PFSK-1 (cell line): ENCODE results near the gene DUSP28.

Experiments used
- POLR2AphosphoS5 ChIP-seq: IDR thresholded peaks from 2 replicates; pipeline ENCODE4 v1.6.1; 2012; ENCODE audit warnings: low read depth, mild to moderate bottlenecking, control low read depth, low read length, moderate library complexity
- TAF1 ChIP-seq: IDR thresholded peaks from 2 replicates; pipeline ENCODE4 v1.6.1; 2012; ENCODE audit warnings: low read length, control low read depth, borderline replicate concordance; ENCODE audit not compliant: insufficient read depth

DNA sequence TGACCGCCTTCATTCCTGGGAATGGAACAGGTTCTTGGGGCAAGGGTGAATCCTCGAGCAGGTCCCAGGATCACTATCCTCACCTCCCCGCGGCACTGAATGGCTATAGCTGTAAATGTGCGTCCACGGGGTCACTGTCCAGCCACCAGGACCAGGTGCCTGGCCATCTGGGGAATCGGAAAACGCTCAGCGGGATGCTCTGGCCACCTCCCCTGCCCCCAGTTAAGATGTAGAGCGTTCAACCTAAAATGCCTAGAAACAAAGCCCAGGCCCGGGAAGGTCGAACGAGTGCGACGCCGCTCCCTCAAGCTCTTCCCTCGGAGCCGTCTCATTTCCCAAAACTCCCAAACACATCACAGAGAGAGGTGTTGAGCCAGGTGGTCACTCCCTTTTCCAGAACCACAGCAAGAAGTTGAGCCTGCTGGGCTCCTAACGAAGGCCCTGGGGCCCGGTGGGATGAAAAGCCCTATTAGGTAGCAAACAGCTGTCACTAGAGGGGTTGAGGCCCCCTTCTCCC lies 25.6 kb downstream of the DUSP28 start:
- TF ChIP-seq TAF1, result no peak
- TF ChIP-seq POLR2AphosphoS5, result no peak
